22Rv1 (cell line): ENCODE results near the gene LETM1.

Source experiments
- H3K27ac ChIP-seq: fragments of 450-650 bp; 2 replicates; pipeline ENCODE4 v1.5.1; 2017
- CTCF ChIP-seq: fragments of 450-650 bp; IDR thresholded peaks from 2 replicates; pipeline ENCODE4 v1.5.1; 2017; ENCODE audit warnings: mild to moderate bottlenecking
- ZFX ChIP-seq: fragments of 450-650 bp; IDR thresholded peaks from 2 replicates; pipeline ENCODE4 v1.6.1; 2017; ENCODE audit warnings: antibody characterized with exemption, borderline replicate concordance

LETM1 gene

GRCh38 chr4:1856071-1856942, at the start of gene LETM1:
Gene LETM1, minus strand, starts transcription at chr4:1856156. Its CDS starts 206 bp downstream, at chr4:1855950.
- H3K27ac ChIP-seq = peak within 1 kb of the TSS; percentile 82
- no peak for TF ChIP-seq ZFX
- TF ChIP-seq CTCF = no peak; the same call in 1 of the 2 replicates

GRCh38 chr4:1904042-1904441, 48.1 kb upstream of the LETM1 start:
- no peak for TF ChIP-seq CTCF
- TF ChIP-seq ZFX = no peak
- H3K27ac ChIP-seq = no peak overlapping the region

GRCh38 chr4:1903035-1903434, 47.1 kb upstream of the LETM1 start:
- TF ChIP-seq CTCF (no peak), ZFX (no peak)
- no peak overlapping the region for H3K27ac ChIP-seq

- TF ChIP-seq ZFX = no peak
- no peak for TF ChIP-seq CTCF
- no peak overlapping the region for H3K27ac ChIP-seq
These were observed 46.3 kb upstream of the LETM1 start for GRCh38 chr4:1902243-1902642.

- TF ChIP-seq CTCF (no peak), ZFX (no peak)
- no peak overlapping the region for H3K27ac ChIP-seq
These were observed 45.2 kb upstream of the LETM1 start for GRCh38 chr4:1901127-1901526.

DNA sequence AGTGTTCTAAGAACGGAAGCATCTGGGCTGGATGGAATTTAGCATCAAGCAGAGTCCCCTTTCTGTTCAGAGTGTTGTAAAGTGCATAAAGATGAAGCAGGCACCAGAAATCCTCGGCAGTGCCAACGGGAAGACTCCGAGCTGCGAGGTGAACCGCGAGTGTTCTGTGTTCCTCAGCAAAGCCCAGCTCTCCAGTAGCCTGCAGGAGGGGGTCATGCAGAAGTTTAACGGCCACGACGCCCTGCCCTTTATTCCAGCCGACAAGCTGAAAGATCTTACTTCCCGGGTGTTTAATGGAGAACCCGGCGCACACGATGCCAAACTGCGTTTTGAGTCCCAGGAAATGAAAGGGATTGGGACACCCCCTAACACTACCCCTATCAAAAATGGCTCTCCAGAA, 44.7 kb upstream of the LETM1 start:
- no peak overlapping the region for H3K27ac ChIP-seq
- TF ChIP-seq ZFX = no peak
- no peak for TF ChIP-seq CTCF

GRCh38 chr4:1900087-1900433, 44.1 kb upstream of the LETM1 start:
- no peak overlapping the region for H3K27ac ChIP-seq
- TF ChIP-seq CTCF (no peak), ZFX (no peak)
